Epidermal melanocyte (primary cell): ENCODE data around the gene AIFM2.
A peak's percentile ranks its signal among the peaks of the same experiment; 100 is the strongest.

Source experiments
- DNase-seq: peaks from one replicate; pipeline ENCODE4 v3.0.0; 2011; ENCODE audit warnings: low spot score; ENCODE audit not compliant: insufficient read length

Gene AIFM2

DNA sequence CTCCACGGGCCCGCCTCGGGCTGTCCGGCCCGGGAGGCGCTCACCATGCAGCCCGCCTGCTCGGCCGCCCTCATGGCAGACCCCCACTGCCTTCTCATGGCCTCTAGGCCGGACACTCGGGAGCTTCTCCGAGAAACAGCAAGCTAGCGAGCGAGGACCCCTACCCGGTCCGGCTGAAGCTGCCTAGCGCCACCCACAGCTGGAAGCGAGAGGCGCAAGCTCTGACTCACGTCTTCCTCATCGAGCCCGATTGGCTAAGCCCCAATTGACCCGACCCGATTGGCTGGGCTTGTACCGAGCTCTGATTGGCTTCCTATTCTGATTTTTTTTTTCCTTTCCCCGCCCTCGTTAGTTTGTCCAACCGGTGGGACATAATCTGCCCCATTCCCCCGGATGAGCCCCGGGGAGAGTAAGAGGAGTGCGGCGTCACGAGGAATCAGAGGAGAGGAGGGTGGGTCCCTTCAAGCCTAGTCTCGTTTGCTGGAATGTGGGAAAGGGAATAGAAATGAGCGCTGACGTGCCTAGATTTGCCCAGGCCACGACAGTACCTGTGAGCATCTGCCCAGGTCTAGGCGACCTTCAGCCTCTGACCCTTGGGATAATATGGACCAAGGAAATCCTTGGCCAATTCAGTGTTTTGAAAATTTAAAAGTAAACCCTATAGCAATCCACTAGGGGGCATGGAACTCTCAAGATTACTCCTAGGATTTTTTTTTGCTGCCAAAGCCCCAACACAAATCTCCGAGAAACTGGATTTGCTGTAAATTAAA, 14.0 kb upstream of the AIFM2 start, which contains the start of gene TYSND1:
Gene TYSND1, minus strand, starts transcription at position 212 of the 770 bp plus-strand sequence. Its CDS starts 114 bp downstream, at position 98.
- peak; percentile 99 for DNase-seq

DNA sequence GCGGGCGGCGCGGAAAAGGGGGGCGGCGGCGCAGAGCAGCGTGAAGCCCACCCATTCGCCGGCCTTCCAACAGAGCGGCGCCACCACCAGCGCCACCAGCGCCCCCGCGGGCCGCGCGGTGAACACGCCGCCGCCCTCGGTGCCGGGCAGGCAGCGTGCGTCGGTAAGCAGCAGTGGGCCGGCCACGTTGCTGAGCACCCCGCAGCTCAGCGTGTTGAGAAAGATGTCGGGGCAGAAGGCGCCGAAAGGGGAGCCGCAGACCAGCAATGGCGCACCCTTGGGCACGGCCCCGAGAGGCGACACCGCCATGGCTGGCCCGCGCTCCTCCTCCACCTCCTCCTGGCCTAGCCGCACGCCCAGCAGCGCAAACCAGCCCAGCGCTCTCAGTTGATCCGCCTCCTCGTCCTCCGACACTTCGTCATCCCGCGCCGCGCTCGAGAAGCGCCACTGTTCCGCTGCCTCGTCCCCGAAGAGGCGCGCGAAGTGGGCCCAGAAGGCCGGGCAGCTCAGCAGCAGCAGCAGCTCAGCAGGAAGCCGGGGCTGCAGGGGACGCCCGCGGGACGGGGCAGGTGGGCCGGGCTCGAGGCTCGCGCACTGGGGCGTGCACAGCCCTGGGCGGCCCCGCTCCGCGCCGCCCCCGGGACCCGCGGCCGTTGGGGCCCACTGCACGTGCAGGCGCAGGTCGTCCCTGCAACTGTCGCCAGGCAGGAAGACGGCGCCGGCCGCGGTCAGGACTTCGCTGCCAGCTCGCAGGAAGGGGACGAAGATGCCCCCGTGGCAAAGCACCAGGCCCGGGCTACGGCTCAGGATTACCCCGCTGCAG, 13.3 kb upstream of the AIFM2 start:
- no peak for DNase-seq

DNA sequence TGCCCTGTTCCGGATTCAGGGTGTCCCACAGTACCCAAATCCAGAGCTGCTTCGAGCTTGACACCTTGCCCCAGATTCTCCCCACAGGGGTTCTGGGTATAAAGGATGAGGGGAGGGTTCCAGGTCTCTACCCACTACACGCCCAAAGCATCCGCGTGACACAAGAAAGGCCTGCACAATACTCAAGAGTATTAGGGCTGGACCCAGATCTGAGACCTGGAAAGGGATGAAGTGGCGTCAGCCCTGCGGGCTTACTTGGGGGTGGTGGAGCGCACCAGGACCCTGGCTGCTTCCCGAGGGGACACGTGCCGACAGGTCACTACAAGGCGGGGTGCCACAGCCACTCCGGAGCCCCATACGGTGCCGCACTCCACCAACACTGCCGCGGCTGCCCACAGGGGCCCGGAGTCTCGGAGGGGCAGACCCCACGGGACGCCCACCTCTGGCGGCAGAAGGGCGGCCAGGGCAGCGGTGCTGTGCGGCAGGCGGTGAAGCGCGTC, 12.6 kb upstream of the AIFM2 start:
- no peak for DNase-seq

DNA sequence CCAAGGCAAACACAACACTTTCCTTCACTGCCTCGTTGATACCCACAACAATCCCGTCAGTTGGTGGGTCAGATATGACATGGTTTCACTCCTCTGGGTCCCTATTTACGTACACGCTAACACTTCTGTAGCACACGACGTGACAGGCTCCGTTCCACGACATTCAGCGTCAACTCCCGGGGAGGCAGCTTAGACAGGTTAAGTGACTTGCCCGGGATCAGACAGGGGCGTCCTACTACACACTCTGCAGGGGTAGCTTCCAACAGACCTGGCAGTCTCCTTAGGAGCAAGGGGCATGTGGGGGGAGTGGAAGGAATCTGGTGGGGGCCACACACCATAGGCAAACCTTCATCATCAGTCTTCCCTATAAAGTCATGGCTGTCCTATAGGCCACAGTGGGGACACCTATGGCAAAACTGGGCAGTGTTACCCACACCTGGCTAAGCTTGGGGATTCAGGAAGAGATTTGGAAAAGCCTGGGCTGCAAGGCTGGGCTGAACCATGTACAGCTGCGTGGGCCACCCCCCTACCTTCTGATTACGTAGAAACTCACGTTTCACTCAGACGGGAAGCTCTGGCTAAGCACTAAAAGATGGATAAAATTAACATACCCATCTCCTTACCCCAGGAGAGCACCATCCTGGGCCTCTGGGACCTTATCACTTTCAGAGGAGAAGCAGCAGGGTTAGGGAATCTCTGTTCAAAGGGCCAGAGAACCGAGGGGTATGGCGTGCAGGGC, 11.9 kb upstream of the AIFM2 start:
- DNase-seq: no peak

DNA sequence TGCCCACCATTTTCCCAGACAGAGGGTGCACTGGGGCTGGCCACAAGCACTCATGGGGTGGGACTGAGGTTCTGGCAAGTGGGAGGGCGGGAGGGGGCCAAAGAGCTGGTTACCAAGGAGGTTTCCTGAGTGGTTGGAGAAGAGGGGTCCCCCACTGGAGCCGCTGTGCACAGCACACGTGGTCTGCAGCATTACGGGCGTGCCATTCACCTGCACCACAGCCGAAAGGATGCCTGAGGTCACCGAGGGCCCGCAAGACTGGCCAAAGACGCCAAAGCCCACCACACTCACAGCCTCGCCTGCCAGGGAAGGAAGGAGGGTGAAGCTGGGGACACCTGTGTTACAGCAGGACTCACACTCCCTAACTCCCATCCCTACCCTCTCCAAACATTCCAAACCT, 9.9 kb upstream of the AIFM2 start:
- no peak for DNase-seq

DNA sequence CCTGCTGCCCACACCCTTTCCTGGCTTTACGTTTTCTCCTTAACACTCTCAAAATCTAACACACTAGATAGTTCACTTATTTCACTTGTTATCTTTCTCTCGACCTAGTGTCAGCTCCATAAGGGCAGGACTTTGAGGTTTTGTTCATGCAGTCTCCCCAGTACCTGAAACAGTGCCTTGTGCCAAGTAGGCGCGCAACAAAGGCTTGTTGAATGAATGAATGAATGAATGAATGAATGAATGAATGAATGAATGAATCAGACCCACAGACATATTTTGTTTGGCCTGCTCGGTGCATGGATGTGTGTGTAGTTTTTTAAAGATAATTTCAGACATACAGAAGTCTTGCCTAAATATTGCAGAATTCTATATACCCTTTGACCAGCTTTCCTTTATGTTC, 7.7 kb upstream of the AIFM2 start:
- DNase-seq: no peak

DNA sequence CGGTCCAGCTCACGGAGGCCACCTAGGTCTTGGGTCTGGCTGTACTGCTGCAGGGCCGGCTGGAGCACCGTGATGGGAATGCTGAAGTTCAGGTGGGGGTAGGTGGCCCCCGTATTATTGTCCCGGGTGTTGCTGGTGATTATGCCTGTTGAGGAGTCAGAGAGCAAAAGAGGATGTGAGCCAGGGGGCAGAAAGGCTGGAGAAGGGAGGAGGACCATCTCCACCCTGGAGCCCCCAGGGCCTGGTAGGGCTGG, 7.3 kb upstream of the AIFM2 start:
- no peak for DNase-seq

DNA sequence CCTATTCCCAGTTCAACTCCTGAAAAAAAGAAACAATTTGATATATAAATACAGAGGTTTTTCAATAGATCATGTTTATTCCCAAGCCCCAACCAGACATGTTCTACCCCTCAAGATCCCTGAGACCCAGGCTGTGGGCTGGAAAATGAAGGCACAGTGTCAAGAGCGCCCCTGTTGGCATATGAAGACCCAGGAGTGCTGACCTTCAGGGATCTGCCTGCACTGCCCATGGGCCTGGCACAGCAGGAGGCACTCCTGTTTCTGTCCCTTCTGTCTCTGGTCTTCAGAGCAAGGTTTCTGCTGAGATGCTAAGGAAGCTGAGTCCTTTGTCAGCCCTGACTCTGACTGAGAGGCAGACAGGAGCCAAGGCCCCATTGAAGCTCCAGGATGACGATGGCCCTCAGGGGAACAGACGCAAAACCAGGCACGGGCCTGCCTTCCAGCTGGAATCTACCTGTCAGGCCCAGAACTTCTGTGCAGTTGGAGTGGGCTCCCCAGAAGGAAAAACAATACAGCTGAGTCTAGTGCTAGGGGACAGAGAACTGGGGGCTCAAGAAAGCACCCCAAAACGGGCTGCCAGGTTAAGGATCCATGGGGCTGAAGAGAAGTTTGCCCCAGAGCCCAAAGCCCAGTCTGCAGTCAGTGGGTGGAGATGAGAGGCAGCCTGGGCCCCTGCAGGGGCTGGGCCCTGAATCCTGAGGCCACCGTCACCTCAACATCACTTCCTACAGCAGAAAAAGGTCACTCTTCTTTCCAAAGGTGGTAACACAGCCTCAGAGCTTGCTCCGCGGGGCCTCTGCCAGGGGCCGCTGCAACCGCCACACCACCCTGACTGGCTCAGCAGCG, 6.7 kb upstream of the AIFM2 start:
- DNase-seq: no peak

DNA sequence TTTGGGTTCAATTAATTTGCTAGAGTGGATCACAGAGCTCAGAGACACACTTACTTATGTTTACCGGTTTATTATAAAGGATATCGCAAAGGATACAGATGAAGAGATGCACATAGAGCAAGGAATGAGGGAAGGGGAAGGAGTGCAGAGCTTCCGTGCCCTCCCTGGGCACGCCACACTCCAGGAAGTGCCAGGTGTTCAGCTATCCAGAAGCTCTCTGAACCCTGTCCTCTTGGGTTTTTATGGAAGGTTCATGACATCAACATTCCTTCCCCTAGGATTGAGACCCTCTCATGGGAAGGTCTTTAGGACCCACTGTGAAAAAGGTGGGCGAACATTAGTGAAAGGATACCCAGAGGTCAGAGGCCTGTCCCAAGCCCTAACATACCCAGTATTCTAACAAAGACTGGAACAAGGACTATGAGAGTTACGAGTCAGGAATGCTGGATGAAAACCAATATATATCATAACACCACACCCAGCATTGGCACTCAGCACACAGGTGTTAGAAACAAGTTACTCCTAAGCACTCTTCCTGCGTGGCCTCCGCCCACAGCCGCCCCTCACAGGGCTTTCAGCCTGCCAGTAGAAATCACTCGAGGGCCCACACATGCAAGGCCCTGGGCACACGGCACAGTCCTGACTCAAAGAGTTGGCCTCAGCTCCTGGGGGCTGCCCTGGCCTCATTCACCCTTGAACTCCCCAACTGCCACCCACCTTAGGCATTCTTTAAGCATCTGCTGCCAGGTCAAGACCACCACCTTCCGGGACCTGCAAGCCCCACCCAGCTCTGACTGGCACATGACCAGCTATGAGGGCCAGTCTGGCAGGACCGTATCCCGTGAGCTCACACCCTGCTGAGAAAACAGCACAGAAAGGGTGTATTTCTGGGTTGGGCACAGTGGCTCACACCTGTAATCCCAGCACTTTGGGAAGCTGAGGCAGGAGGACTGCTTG, 5.6 kb upstream of the AIFM2 start:
- no peak for DNase-seq

DNA sequence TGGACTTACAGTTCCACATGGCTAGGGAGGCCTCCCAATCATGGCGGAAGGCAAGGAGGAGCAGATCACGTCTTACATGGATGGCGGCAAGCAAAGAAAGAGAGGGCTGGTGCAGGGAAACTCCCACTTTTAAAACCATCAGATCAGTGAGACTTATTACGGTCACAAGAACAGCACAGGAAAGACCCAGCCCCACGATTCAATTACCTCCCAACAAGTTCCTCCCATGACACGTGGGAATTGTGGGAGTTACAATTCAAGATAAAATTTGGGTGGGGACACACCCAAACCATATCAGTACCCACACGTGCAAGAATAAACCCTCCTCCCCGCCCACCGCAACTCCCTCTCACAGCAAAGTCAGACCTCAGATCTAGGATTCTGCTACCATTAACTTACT, 4.5 kb upstream of the AIFM2 start:
- DNase-seq: no peak

DNA sequence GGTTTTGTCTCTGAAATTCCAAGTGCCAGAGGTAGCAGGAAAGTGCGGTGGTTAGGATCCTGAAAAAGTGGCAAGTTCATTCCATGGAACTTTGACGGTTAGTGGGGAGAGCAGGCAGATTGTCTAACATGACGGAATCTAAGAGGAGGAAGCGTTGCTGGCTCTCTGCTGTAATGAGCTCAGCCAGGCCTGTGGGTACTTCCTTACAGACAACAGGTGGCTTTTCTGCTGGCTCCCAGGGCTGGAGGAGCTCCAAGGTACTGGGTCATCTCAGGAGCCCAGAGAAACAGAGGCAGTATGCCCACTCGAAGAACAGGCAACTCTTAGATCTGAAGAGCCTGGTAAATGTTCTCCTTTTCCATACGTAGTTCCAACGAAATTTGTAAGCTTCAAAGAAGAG, 3.1 kb upstream of the AIFM2 start:
- DNase-seq: no peak

DNA sequence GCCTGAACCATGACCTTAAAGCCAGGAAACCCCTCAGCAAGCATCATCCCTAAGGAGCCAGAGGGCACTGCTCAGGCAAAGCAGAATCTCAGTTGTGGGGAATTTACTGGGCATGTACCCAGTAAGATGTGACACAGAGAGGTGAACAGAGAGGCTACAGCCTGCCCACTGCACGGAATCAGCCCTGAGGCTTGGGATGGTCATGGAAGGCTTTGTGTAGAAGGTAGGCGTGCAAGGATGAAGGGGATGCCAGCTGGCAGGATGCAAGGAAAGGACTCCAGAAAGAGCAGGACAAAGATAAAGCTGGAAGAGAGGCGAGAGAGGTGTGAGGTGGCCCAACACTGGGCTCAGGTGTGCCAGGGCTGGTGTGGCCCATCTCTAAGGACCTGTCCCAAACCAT, 2.4 kb upstream of the AIFM2 start:
- DNase-seq: no peak

DNA sequence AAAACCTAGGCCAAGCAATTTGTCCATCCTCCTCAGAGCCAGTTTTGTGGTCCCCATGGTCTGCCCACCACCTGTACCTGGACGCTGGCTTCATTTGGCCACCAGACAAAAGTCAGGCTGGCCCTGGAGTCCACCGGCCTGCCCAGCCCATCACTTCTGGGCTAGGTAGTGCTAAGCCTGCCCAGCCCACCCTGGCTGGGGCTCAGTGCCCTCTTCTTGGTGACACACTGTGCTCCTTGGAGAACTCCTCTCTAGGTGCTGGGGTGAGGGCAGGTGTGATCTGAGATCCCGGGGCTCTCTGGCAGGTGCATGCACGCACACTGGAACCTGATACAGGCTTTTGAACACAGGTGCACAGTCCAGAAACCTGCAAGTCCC, 1.1 kb downstream of the AIFM2 start:
- DNase-seq: no peak

DNA sequence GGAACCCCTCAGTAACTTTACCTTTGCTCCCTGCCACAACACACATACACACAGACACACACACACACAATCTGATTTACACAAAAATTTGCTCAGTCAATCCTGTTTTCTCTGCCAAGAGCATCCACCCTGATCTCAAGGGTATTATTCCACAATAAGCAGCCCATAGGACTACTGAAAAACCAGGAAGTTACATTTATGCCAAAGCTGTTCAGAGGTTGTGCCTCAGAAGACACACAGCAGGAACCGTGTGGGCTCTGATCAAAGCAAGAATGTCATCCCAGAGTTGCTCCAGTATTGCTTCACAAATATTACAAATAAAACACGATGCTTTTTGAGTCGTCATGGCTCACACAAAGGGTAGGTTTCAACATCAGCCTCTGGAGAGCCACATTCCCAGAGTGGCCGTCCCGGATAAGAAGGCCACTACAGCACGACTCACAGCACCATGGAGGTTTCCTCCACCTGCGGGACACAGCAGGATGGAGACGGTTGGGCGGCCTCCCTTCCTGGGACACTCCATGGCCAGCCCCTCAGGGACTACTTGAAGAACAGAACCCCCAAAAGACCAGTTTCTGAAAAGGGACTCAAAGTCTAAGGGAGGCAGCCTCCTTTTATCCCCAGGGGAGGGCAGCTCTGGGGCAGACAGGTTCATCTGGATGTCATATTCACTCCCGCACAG, 1.6 kb downstream of the AIFM2 start:
- no peak for DNase-seq

DNA sequence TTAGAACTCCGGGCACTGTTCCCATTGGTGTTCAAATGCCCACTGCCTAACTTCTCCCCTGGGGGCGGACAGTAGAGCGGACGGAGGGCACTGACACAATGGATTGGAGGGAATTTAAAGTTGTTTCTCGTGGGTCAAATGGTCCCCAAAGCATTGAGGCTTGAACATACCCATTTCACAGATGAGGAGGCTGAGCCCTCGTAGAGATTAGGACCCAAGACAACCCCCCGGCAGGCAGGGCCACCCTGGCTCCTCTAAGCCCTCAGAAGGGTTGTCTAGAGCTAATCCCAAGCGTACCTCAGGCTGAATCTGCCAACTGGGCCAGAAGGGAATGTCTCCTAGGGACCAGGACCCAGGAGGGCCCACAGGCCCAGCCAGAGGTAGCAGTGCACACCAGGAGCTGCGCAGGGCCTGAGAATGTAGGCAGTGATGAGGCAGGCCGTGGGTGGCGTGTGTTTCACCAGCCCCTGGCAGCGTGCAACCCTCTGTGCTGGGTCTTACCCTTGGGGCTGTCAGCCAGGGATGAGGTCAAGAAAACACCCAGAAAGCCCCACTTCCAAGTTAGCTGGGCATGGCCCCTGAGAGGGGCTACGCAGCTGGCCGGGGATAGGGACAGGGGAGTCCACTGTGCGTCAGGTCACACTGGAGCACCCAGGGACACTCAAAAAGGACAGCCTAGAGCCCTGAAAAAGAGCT, 5.8 kb downstream of the AIFM2 start:
- no peak for DNase-seq

DNA sequence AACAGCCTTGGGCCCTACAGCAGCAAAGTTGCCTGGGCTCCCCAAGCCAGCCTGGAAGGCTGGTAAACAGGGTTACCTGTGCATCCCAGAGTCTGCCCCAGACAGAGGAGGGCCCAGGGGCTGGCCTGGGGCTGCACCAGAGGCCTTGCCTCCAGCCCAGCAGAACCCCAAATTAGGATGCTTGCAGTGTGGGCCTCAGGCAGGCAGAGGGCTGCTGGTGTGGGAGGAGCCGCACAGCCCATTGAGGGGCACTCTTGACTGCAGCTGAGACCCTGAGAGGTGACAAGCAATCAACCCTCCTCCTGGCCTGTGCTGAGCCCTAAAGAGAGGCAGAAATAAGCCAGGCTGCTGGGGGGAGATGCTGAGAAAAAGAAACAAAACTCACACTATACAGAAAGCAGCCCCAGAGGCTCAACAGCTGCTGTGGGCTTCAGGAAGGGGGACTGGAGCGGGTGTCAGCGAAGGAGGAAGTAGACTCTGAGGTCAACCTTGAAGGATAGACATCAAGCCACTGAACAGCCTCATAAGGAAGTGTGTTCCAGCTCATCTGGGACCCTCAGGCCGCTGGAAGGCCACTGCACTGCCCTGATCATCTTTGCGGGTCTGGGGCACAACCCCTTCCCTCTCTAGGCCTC, 6.6 kb downstream of the AIFM2 start:
- DNase-seq: no peak

DNA sequence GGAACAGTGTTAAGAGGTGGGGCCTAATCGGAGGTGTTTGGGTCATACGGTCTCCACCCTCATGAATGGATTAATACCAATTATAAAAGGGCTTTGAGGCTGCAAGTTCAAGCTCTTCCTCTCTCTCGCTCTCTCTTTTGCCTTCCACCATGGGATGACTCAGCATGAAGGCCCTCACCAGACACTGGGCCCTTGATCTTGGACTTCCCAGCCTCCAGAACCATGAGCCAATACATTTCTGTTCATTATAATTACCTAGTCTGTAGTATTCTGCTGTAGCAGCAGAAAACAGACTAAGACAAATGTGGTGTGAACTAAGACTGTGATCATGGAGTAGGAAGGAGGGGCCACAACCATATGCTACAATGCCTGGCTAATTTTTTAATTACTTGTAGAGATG, 7.7 kb downstream of the AIFM2 start:
- no peak for DNase-seq

DNA sequence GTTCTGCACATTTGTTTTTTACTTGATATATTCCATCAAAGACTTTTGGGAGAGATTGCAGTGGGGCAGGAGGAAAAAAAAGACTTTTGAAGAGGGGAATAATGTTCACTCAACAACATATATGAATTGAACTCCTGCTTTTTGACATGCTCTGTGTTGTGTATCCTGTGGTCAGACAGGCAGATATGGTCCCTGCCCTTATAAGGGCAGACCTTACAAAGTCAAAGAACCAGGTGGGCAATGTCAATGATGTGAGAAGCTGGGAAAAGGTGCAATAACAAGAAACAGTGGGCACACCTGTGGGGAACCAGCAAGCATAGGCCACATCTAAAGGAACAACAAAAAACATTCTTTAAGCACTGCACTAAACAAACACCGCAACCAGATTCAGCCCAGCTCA, 8.2 kb downstream of the AIFM2 start:
- DNase-seq: no peak

DNA sequence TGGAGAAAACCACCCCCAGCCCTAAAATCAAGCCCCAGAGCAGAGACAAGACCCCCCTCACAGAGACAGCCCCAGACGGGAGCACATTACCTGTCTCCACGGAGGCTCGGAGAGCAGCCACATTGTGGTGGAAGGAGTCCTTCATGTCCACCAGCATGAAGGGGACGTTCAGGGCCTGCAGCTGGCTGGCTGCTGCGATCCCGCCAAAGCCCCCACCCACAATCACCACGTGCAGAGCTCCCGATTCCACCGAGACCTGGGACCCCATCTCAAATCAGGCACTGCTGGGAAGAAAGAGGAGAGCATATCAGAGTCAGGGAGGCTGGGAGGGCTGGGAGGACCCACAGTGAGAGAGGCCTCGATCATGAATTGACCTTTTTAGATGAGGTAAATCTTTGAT, 8.8 kb downstream of the AIFM2 start:
- DNase-seq: no peak
